Activated naive CD4-positive, alpha-beta T cell treated with anti-CD3 and anti-CD28 coated beads, Interleukin-2, amount 10 ng/mL, durations not matched to agents 5 hours and 36 hours (primary cell): ENCODE data around the gene GJB4. TPM values are rescaled to one million over a fixed set of nuclear protein-coding genes. Genes with fewer than 3 reads are reported as not detected.

Source experiments
- total RNA-seq, 2 experiments: library from RNA; stranded (reverse); gene quantifications; one replicate each; pipeline ENCODE4 v1.2.3, GENCODE V29; 2021

The GJB4 gene
- total RNA-seq: not detected

GRCh38 chr1:34759503-34760357 lies at the start of gene GJB4:
Gene GJB4, plus strand, starts transcription at chr1:34759740. Its CDS starts 1,515 bp downstream, at chr1:34761255.

DNA sequence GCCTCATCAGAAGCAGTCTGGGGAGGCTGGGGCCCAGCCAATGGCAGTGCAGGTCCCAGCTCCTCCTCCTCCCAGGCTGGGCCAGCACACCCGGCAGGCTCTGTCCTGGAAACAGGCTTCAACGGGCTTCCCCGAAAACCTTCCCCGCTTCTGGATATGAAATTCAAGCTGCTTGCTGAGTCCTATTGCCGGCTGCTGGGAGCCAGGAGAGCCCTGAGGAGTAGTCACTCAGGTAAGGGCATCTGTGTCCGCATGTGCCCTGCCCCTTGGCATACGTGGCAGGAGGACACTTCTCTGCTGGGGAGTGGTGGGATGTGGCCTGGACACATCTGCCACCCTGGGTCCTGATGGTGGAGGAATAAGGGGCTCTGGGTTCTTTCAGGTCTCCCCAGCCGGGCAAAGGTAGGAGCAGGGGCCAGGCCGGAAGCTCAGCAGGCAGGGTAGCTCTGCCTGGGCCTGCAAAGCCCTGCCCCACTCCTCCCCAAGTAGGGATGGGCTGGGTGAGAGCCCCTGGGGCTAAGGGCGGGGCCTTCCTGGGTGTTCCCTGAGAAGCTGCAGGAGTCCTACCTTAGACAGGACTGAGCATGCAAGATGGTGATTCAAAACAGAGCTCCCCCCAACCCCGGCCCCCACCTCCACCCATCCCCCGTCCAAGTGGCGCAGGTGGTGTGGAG lies 4.4 kb upstream of the GJB4 start, which contains the start of gene GJB5:
TSS of gene GJB5 (plus strand) at position 84 of the 674 bp plus-strand sequence. CDS start 2,284 bp downstream, outside the sequence.

GRCh38 chr1:34781071-34781843 lies 21.7 kb downstream of the GJB4 start, which contains the start of gene GJB3:
Gene GJB3, plus strand, starts transcription at chr1:34781214. Its CDS starts 3,549 bp downstream, at chr1:34784763.

GRCh38 chr1:34792868-34793727 lies 33.6 kb downstream of the GJB4 start, which contains the start of gene GJA4:
Gene GJA4, plus strand, starts transcription at chr1:34792999. Its CDS starts 1,215 bp downstream, at chr1:34794214.

Other genes with a start within 250 kb of the GJB4 start
- gene GJB5, start 4.7 kb upstream of the GJB4 start, total RNA-seq: not detected
- gene GJB3, start 21.5 kb downstream of the GJB4 start, total RNA-seq: not detected
- not detected for gene GJA4, start 33.3 kb downstream of the GJB4 start, total RNA-seq
- 10 to 100 TPM; 45.9 to 47.3 TPM for gene SMIM12, start 100.0 kb downstream of the GJB4 start, total RNA-seq
- under 1 TPM; 0.31 to 0.76 TPM for gene DLGAP3, start 169.9 kb downstream of the GJB4 start, total RNA-seq
- 10 to 100 TPM; 30.4 to 31.0 TPM for gene TMEM35B, start 225.6 kb downstream of the GJB4 start, total RNA-seq